Pancreas (tissue), 10 donors: ENCODE data around the gene LRP3. TPM values are rescaled to one million over a fixed set of nuclear protein-coding genes. Genes with fewer than 3 reads are reported as not detected.

Experiments
- ATAC-seq, 4 donors: fragments of 200-7000 bp; cut with Tn5 transposase; one replicate each; pipeline versions ENCODE4 v1.8.0 to v1.9.1; 2020; ENCODE audit warnings: mild to moderate bottlenecking in 4 of 4, moderate library complexity in 4 of 4
- DNase-seq, 6 donors: peaks; one replicate each; pipeline ENCODE4 v3.0.0-alpha.2; 2020
- FAIRE-seq: peaks from 2 replicates; lab custom pipeline; 2012; peaks lifted over from hg19 to GRCh38; lab: Jason Lieb, UNC
- H3K27ac ChIP-seq, 4 donors: fragments of 200-600 bp; sonication (generic); 1 replicate in 3 of 4; 2 replicates in 1 of 4; pipeline versions ENCODE4 v1.5.0 to v1.8.0; 2020
- H3K27me3 ChIP-seq, 4 donors: fragments of 200-600 bp; one replicate each; pipeline ENCODE4 v1.8.0; 2021
- H3K36me3 ChIP-seq, 3 donors: fragments of 200-600 bp; sonication (generic) in 1 of 3; one replicate each; pipeline versions ENCODE4 v1.5.0 to v1.8.0; 2020 to 2021
- H3K4me1 ChIP-seq, 3 donors: fragments of 200-600 bp; one replicate each; pipeline ENCODE4 v1.8.0; 2021
- H3K4me3 ChIP-seq, 4 donors: fragments of 200-600 bp; sonication (generic) in 2 of 4; one replicate each; pipeline versions ENCODE4 v1.5.0 to v1.8.0; 2020 to 2021
- H3K9me3 ChIP-seq, 4 donors: fragments of 200-600 bp; one replicate each; pipeline ENCODE4 v1.8.0; 2021
- WGBS, 2 donors: extraction: QIAGEN DNeasy Blood & Tissue Kit; methylation state at CpG; one replicate each; pipeline ENCODE4 v1.1.7; 2013; 5-methylcytosine and 5-hydroxymethylcytosine counted together
- intact Hi-C, 3 donors: fragments of 100-400 bp; cut with DNase I; formaldehyde crosslinking; loops; one replicate each; pipeline versions ENCODE4 v1.11.1 to v1.14.2; 2022
- polyA plus RNA-seq, 2 donors: library from polyadenylated mRNA; stranded (reverse); fragments of 200-250 nt; gene quantifications; one replicate each; pipeline ENCODE4 v1.2.3, GENCODE V29; 2013
- total RNA-seq, 6 donors: library from RNA; stranded (reverse); fragmentation: NEBNext Ultra II Directional in 4 of 6; extraction: Animal tissue kit (Norgen Biotek cat#: 25700) in 4 of 6; gene quantifications; one replicate each; pipeline versions ENCODE4 v1.2.1 to v1.2.4, GENCODE V29; 2021 to 2023
- TF ChIP-seq, protein P1 (sequence below), 4 donors: fragments of 200-600 bp; sonication (generic) in 3 of 4; IDR thresholded peaks; one replicate each; pipeline versions ENCODE4 v1.5.0 to v1.8.0; 2021; ENCODE audit warnings: antibody characterized with exemption in 4 of 4
- donor health status: healthy with polysubstance abuse.
- donor health status: DM: no; HTN: no; CAD: no; lungs with moderate emphysema.
- donor health status: DM: no; HTN: no; CAD: no.
- donor health status: control.
- donor health status: control.
- donor health status: Bipolar disorder and iron deficiency.
- donor health status: DM: yes; HTN: yes; CAD: no.
- donor health status: DM: no; HTN: no; CAD: no.
- donor health status: DM: no; HTN: no; CAD: no.
- donor health status: DM: yes; HTN: yes; CAD: no.

LRP3 gene
- total and polyA plus RNA-seq, 8 donors, result 7.2 to 21.0 (median 13.2) TPM

DNA sequence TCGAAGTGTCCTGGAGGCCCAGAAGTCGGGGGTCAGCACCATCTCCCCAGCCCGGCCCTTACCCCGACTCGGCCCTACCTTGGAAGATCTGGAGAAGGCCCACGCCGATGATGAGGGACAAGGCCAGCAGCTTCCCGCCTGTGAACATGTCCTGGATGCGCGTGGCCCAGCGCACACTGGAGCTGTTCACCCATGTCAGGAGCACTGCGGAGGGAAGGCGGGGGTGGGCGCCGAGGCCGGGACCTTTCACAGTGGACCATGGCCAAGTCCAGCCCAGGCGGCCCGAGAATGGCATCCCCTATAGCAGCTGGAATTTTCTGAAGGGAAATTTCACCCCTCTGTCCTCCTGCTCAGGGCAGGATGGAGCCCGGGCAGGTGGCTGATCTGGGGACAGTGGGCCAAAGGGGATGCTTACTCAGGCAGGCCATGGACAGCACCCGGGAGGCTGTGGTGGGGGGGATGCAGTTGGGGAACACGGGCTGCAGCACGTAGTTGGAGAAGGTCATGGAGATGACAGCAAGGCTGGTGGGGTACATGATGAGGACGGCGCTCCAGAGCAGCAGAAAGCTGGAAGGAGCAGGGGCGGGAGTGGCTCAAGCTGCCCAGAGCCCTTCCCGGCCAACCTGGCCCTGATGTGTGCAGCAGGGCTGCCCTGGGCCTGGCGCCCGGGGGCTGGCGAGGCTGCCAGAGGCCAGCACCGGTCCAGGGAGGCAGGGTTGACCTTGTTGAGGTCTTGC is 18.5 kb downstream of the LRP3 start:
- Histone ChIP-seq H3K27ac (no peak overlapping the region), H3K4me1 (no peaks in the 10 kb centered on the region), H3K9me3 (no peaks in the 10 kb centered on the region), H3K36me3 (no peaks in the 10 kb centered on the region), H3K4me3 (no peak overlapping the region), H3K27me3 (no peaks in the 10 kb centered on the region)
- FAIRE-seq (no peak), DNase-seq (peak in 3 of 6 donors; percentile 21 to 62 (median 49)), ATAC-seq (peak in 2 of 4 donors; percentile 64 to 82)
- intact Hi-C loops, result no loop called here
- WGBS, 2 donors, result 65 to 69% methylated on average over 30 of the region's 30 CpGs
- TF ChIP-seq, protein P1, sequence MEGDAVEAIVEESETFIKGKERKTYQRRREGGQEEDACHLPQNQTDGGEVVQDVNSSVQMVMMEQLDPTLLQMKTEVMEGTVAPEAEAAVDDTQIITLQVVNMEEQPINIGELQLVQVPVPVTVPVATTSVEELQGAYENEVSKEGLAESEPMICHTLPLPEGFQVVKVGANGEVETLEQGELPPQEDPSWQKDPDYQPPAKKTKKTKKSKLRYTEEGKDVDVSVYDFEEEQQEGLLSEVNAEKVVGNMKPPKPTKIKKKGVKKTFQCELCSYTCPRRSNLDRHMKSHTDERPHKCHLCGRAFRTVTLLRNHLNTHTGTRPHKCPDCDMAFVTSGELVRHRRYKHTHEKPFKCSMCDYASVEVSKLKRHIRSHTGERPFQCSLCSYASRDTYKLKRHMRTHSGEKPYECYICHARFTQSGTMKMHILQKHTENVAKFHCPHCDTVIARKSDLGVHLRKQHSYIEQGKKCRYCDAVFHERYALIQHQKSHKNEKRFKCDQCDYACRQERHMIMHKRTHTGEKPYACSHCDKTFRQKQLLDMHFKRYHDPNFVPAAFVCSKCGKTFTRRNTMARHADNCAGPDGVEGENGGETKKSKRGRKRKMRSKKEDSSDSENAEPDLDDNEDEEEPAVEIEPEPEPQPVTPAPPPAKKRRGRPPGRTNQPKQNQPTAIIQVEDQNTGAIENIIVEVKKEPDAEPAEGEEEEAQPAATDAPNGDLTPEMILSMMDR (IDR thresholded peaks at IDR 0.05), result no peak

DNA sequence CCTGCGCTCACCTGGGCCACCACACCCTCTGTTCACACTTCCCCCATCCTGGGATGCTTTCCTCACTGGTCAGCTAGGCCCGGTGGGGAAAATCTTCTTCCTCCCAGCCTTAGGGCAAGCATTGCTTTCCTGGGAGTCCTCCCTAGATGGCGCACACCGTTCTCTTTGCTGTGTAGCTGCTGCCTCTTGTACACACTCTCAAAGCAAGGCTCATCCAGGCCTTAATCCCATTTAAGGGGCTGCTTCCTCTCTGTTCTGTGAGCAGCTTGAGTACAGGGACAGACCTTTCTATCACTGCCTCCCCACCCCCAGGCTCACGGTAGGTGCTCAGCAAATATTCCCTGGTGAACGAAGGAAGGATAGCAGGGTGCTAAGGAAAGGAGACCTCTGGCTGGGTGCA is 20.5 kb downstream of the LRP3 start:
- no peaks in the 10 kb centered on the region for H3K9me3 ChIP-seq
- H3K36me3 ChIP-seq, result no peaks in the 10 kb centered on the region
- ATAC-seq, result no peak
- 47 to 60% methylated on average over 6 of the region's 6 CpGs for WGBS, 2 donors
- TF ChIP-seq, protein P1 (IDR thresholded peaks at IDR 0.05), result no peak
- no peaks in the 10 kb centered on the region for H3K4me1 ChIP-seq
- no peak overlapping the region for H3K27ac ChIP-seq
- no peak overlapping the region for H3K4me3 ChIP-seq
- FAIRE-seq, result no peak
- no peaks in the 10 kb centered on the region for H3K27me3 ChIP-seq
- intact Hi-C loops, result no loop called here
- peak in 1 of 6 donors; percentile 22 for DNase-seq

DNA sequence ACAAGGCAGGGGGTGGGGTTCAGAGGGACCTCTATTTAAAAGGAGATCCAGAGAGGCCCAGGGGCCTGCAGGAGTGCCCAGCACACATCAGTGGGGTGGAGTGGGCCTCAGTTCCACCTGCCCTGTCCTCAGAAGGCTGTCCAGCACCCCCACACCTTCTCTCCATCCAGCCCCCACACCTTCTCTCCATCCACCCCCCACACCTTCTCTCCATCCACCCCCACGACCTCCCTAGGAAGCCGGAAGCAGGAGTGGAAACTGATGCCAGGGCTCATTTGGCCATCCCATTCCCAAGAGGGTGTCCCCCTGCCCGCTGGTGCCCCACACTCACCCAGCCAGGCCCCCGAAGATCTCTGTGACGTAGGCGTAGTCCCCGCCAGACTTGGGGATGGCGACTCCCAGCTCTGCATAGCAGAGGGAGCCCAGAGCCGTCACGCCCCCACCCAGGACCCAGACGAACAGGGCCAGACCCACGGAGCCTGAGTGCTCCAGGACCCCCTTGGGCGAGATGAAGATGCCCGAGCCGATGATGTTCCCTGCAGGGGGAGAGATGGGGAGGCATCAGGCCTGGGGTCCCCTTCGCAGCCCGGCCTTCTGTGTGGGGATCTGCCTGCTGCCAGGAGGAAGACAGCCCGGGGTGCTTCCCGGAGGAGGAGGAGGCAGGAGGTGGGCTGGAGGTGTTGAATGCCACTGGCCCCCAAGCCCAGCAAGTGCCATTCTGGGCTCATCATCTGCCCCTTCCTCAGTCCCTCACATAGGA is 21.5 kb downstream of the LRP3 start:
- H3K4me1 ChIP-seq, result no peaks in the 10 kb centered on the region
- TF ChIP-seq, protein P1 (IDR thresholded peaks at IDR 0.05), result no peak
- no peaks in the 10 kb centered on the region for H3K36me3 ChIP-seq
- no peak for FAIRE-seq
- intact Hi-C loops, result no loop called here
- H3K4me3 ChIP-seq, result no peak overlapping the region
- H3K27ac ChIP-seq, result no peak overlapping the region
- H3K9me3 ChIP-seq, result no peaks in the 10 kb centered on the region
- no peaks in the 10 kb centered on the region for H3K27me3 ChIP-seq
- WGBS, 2 donors, result 75 to 92% methylated on average over 19 of the region's 19 CpGs
- ATAC-seq, result no peak
- DNase-seq, result peak in 1 of 6 donors; percentile 52

DNA sequence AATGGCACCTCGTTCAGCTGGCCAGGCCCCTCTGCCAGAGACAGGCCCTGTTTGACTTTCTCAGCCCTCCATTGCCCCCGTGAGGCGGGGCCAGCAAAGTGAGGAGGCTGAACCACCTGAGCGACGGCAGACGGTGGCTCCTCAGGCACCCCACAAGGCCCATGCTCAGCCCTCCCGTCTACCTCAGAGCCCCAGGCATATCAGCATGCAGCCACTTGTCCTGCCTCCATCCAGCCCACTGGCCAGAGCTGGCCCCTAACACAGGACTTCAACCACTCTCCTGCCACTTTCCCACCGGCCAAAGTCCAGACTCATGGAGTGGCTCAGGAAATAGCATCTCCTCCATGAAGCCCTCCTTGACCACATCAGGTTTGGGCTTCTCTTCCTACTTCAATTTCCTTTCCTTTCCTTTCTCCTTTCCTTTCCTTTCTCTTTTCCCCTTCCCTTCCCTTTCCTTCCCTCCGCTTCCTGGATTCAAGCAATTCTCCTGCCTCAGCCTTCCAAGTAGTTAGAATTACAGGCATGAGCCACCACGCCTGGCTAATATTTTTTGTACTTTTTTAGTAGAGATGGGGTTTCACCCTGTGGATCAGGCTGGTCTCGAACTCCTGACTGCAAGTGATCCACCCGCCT is 22.2 kb downstream of the LRP3 start:
- FAIRE-seq (no peak), DNase-seq (no peak), ATAC-seq (no peak)
- H3K4me1 ChIP-seq, result no peaks in the 10 kb centered on the region
- no peaks in the 10 kb centered on the region for H3K36me3 ChIP-seq
- TF ChIP-seq, protein P1 (IDR thresholded peaks at IDR 0.05), result no peak
- WGBS, 2 donors, result 62 to 67% methylated on average over 12 of the region's 12 CpGs
- H3K4me3 ChIP-seq, result no peak overlapping the region
- H3K27ac ChIP-seq, result no peak overlapping the region
- intact Hi-C loops, result no loop called here
- H3K27me3 ChIP-seq, result no peaks in the 10 kb centered on the region
- H3K9me3 ChIP-seq, result no peaks in the 10 kb centered on the region
